SKM-1 (cell line): Measurements from ENCODE around the gene CAMKMT.

Source experiments
- DNase-seq: peaks from one replicate; lab custom pipeline; 2025; ENCODE audit not compliant: unreplicated experiment; lab: John Stamatoyannopoulos, UW

CAMKMT gene

GRCh38 chr2:44684559-44684958 lies 322.8 kb downstream of the CAMKMT start:
- no peak for DNase-seq

- DNase-seq: no peak
Observed at GRCh38 chr2:44686561-44686960, 324.8 kb downstream of the CAMKMT start.

DNA sequence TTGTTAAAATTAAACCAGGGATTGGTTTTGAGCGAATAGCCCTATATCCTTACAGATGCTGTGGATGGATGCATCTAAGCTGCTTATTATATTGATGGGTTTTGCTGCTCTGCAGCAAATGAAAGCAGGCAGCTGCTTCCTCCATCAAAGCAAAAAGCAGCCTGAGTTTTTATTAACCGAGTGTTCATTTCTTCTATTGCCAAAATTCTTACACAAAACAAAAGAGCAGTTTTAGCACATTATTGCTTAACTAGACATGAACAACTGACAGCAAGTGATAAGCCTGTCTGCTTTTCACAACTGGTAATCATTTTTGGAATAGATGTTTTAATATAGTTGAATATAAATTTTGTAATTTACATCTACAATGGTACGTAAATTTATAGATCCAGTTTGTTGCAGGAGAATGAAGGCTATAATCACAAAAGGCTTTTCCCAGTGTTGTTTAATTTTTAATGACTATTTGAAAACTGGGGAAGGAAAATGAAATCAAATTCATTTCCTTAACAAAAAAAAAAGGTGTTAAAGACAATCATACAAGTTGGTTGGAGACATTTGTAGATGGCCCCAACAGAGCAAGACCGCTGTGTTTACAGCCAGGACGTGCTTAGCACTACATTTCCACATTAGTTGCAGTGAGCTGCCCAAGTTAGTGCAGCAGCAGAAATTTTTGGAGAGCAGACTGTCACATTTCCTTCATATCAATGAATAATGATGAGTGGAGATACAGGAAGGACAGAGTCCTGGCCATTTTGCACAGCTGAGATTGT lies 326.1 kb downstream of the CAMKMT start:
- DNase-seq: no peak

- no peak for DNase-seq
Observed at GRCh38 chr2:44688456-44689124, 326.8 kb downstream of the CAMKMT start.

DNA sequence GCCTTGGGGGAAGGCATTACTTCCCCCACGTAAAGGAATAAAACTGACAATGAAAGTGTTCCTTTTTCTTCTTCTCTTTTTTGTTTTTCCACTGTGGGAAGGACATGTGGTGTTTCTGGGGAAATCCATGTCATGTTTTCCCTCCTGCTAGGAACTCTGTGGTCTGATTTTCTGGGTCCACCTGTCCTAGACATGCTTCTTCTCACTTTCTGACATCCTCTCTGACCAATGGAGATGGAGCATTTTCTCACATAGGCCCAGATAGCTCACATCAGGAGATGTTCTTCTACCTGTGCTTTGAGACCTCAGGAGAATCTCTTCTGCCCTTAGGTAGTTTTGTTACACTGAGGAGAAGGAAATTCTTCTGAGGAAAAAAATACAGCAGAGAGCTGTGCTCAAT lies 327.8 kb downstream of the CAMKMT start:
- no peak for DNase-seq

GRCh38 chr2:44691174-44691785 lies 329.5 kb downstream of the CAMKMT start:
- DNase-seq: no peak

- DNase-seq: no peak
Observed at GRCh38 chr2:44692821-44693220, 331.1 kb downstream of the CAMKMT start.

- DNase-seq: no peak
Observed at GRCh38 chr2:44700824-44701223, 339.1 kb downstream of the CAMKMT start.

DNA sequence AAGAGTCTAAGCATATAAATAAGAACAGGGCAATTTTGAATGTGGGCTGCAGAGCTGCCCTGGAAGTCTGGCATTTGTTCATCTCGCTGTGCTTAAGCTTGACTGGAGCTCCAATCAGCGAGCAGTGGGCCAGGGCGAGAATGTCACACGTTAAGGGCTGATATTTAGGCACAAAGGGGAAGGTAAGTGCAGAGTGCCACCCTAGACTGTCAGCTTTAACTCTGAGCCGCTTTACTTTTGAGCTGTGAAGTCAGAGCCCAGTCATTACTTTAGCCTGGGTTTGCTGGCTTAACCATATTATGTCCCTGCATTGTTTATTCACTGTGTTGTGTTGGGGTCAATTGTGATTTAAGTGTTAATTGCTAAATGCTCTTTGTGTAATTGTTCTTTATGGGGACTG lies 343.6 kb downstream of the CAMKMT start:
- no peak for DNase-seq

DNA sequence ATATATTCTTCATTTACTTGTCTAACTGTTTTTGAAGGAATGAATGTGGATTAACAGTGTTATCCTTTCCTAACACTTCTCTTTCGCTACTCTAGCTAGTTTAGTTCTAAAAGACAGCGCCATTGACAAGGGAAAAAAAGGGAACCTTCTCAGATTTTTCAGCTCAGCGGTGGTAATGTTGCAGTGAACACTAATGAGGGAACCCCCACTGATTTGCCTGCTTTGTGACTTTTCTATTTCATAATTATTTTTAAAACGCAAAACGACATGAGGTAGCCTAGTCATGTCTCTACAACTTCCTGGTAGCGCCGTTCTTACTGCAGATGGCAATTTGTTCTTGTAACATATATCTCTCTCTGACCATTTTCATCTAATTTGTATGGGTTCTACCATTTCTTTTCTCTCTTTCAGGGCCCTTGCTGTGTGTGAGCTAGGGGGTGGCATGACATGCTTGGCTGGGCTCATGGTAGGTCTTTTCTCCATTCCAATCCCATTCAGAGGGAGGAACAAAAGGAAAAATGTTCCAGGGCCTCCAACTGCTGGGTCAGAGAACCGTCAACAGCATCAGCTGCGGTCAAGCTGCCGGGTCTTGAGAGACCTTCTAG lies 344.2 kb downstream of the CAMKMT start:
- DNase-seq: no peak

GRCh38 chr2:44706681-44707553 lies 345.2 kb downstream of the CAMKMT start:
- DNase-seq: no peak

DNA sequence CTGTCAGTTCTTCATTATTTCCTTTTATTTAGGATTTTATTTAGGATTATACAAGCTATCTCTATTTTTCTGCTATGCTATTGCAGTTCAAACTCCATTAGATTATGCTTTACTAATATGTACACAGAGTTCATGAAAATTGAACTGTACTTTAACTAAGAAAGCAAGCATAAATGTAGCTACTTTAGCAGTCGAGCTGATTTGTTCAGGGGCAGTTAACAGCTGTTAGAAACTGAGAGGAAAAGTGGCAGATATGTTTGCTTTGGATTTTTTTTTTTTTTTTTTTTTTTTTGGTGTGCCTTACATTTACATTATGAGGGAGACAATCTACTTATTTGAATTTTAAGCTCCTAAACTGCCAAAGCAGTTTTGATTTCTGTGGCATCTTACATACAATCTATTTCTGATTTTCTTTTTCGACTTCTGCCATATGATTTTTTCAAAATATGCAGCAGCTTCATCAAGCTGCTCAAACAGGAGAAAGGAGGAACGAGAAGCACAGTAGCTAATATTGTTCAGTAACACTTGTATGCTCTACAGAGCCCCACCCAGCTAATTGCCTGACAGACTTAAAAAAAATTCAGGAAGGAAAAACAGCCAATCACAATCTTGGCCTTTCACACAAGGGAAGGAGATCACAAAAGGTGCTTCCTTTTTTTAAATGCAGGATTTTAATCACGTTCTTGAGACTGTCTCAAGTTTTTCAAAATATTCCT lies 346.4 kb downstream of the CAMKMT start:
- peak; percentile 58 for DNase-seq

GRCh38 chr2:44708661-44709000 lies 346.9 kb downstream of the CAMKMT start:
- no peak for DNase-seq

DNA sequence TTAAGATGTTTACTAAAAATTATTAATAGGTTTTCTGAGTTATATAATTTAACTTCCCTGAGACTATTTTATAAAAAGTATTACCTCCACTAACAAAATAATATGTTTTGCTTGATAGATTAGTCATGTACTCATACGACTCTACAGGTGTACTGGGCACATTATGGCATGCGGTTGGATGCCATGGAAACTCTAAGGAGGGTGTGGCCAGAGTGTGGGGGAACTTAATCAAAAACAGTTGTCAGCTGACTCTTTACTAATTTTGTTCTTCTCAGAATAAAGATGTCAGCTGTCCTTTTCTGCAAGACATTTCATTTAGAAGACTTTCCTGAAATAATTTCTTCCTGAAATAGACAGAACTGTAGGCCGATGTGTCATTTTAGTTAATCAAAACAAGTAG lies 351.4 kb downstream of the CAMKMT start:
- DNase-seq: no peak

- DNase-seq: no peak
Observed at GRCh38 chr2:44715671-44716081, 353.9 kb downstream of the CAMKMT start.

GRCh38 chr2:44716131-44716530 lies 354.4 kb downstream of the CAMKMT start:
- no peak for DNase-seq

GRCh38 chr2:44718431-44718830 lies 356.7 kb downstream of the CAMKMT start:
- no peak for DNase-seq

- DNase-seq: no peak
Observed at GRCh38 chr2:44719562-44719961, 357.8 kb downstream of the CAMKMT start.

- no peak for DNase-seq
Observed at GRCh38 chr2:44722026-44722625, 360.4 kb downstream of the CAMKMT start.

DNA sequence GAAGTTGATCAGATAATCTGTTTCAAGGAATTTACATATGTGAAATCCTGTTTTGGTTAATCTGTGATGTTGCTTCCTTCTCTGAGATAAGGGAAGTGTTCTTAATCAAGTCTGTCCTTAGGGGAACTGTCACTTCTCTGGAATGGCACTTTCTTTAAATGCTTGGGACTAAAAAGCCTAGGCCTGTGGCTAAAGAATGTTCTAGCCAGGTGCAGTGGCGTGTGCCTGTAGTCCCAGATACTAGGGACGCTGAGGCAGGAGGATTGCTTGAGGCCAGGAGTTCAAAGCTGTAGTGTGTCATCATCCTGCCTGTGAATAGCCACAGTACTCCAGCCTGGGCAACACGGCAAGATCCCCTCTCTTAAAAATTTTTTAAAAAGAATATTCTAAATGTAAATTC lies 362.2 kb downstream of the CAMKMT start:
- DNase-seq: no peak
